Astrocyte of the cerebellum (primary cell): Measurements from ENCODE around the gene TNFRSF18.

Experiments used
- DNase-seq: peaks from one replicate; pipeline ENCODE4 v3.0.0-alpha.2; 2011; ENCODE audit warnings: low read depth
- H3K4me3 ChIP-seq: 2 replicates; pipeline ENCODE4 v1.5.1; 2011; ENCODE audit warnings: mild to moderate bottlenecking, low read depth, low read length, moderate library complexity
- CTCF ChIP-seq: IDR thresholded peaks from 2 replicates; pipeline ENCODE4 v1.5.1; 2012; ENCODE audit warnings: low read length, low read depth, moderate library complexity, mild to moderate bottlenecking; ENCODE audit errors: missing control alignments
- in situ Hi-C: cut with HindIII; loops from 2 replicates; pipeline ENCODE4 v1.10.0; 2017; ENCODE audit warnings: low sequenced_read_pairs

The TNFRSF18 gene

GRCh38 chr1:1244192-1244811 lies 37.9 kb upstream of the TNFRSF18 start:
- in situ Hi-C loops = no loop called here

GRCh38 chr1:1243807-1244191 lies 37.4 kb upstream of the TNFRSF18 start:
- no peak for TF ChIP-seq CTCF

More at GRCh38 chr1:1244192-1244811, 37.9 kb upstream of the TNFRSF18 start:
- no peak for TF ChIP-seq CTCF
- DNase-seq = no peak
- H3K4me3 ChIP-seq = no peak overlapping the region

GRCh38 chr1:1243266-1243660 lies 36.9 kb upstream of the TNFRSF18 start:
- no peak for TF ChIP-seq CTCF
- no peak for DNase-seq
- in situ Hi-C loops = no loop called here
- H3K4me3 ChIP-seq = no peak overlapping the region

More at GRCh38 chr1:1243807-1244191, 37.4 kb upstream of the TNFRSF18 start:
- no peak for DNase-seq
- in situ Hi-C loops = no loop called here
- no peak overlapping the region for H3K4me3 ChIP-seq

- no peak for TF ChIP-seq CTCF
- no peak overlapping the region for H3K4me3 ChIP-seq
- in situ Hi-C loops = no loop called here
- no peak for DNase-seq
Measured at GRCh38 chr1:1242461-1243265, 36.3 kb upstream of the TNFRSF18 start.

- no peak for DNase-seq
- no peak overlapping the region for H3K4me3 ChIP-seq
- no peak for TF ChIP-seq CTCF
- in situ Hi-C loops = no loop called here
Measured at GRCh38 chr1:1241588-1242219, 35.3 kb upstream of the TNFRSF18 start.

GRCh38 chr1:1240822-1241587 lies 34.6 kb upstream of the TNFRSF18 start:
- TF ChIP-seq CTCF = no peak
- in situ Hi-C loops = no loop called here
- H3K4me3 ChIP-seq = no peak overlapping the region
- DNase-seq = no peak
